Measurements from ENCODE around the gene MTHFD1. TPM values are rescaled to one million over a fixed set of nuclear protein-coding genes. Genes with fewer than 3 reads are reported as not detected.

Gene MTHFD1
- polyA plus RNA-seq, 1 of the 3 experiments (the other 2 are of a cell fraction) = 31.0 TPM

DNA sequence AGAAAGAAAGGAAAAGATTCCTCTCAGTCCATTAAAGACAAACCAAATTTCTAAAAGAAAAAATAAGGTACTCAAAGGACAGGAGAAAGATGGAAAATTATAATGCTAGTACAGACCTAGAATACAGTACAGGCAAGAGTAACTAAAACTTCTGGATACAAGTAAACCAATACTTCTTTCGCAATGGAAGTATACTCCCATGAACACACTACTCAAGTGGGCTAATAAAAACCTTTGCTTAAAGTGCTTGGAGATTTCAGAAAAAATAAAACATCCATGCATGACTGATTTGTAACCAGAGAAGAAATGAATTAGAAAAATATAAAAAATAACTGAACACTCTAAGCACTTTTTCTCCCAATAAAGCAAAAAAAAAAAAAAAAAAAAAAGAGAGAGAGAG, 111.9 kb downstream of the MTHFD1 start:
- Histone ChIP-seq H3K4me3 (ENCODE audit: low read depth in 2 of 2, low read length in 1 of 2) (no peak overlapping the region), H3K36me3 (replicated peaks in 1 of 2; ENCODE audit: control insufficient read depth in 1 of 2, insufficient read depth in 2 of 2, low read length in 1 of 2) (peaks cover 8 to 13% of the 10 kb centered on the region in 2 experiments), H3K27ac (ENCODE audit: low read depth in 2 of 2, low read length in 1 of 2) (peak overlapping the region; percentile 28 to 95; a peak in 2 of 4 replicates), H3K79me2 (ENCODE audit: insufficient read depth) (peaks cover 55% of the 10 kb centered on the region), H3K9ac (no peak overlapping the region), H3K9me3 (no peaks in the 10 kb centered on the region), H4K20me1 (ENCODE audit: insufficient read depth) (no peaks in the 10 kb centered on the region), H3K4me2 (no peak overlapping the region), H3K27me3 (ENCODE audit: insufficient read depth) (no peaks in the 10 kb centered on the region), H2AFZ (ENCODE audit: low read depth) (no peak overlapping the region), H3F3A (replicated peaks; ENCODE audit: insufficient read depth) (peaks cover 26% of the 10 kb centered on the region), H3K9me2 (no peaks in the 10 kb centered on the region), H3K4me1 (ENCODE audit: control insufficient read depth in 1 of 2, insufficient read depth in 2 of 2, low read depth in 1 of 2, low read length in 1 of 2) (peaks cover 21 to 24% of the 10 kb centered on the region in 2 experiments)
- WGBS (ENCODE audit: low lambda C conversion rate) = 97% methylated on average over 1 of the region's 1 CpG
- DNase-seq = no peak
- ChIA-PET POLR2A (interaction anchor here (1.5 kb wide), 1 partner anchor 9 kb away, joined by 3 read pairs; no protein-coding TSS in a partner anchor), CTCF (interaction anchor here (5.6 kb wide), 1 partner anchor 21 kb away, joined by 20 read pairs; no protein-coding TSS in a partner anchor)
- no peak for TF ChIP-seq SMC3 (IDR thresholded peaks at IDR 0.05; ENCODE audit: low read depth, low read length)
- TF ChIP-seq, protein P1, sequence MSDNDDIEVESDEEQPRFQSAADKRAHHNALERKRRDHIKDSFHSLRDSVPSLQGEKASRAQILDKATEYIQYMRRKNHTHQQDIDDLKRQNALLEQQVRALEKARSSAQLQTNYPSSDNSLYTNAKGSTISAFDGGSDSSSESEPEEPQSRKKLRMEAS (IDR thresholded peaks at IDR 0.05; ENCODE audit: low read depth) = no peak
- TF ChIP-seq MXI1 (IDR thresholded peaks at IDR 0.05; ENCODE audit: low read depth, low read length) = no peak
- TF ChIP-seq CHD2 (IDR thresholded peaks at IDR 0.05; ENCODE audit: low read length, partially characterized antibody) = no peak

DNA sequence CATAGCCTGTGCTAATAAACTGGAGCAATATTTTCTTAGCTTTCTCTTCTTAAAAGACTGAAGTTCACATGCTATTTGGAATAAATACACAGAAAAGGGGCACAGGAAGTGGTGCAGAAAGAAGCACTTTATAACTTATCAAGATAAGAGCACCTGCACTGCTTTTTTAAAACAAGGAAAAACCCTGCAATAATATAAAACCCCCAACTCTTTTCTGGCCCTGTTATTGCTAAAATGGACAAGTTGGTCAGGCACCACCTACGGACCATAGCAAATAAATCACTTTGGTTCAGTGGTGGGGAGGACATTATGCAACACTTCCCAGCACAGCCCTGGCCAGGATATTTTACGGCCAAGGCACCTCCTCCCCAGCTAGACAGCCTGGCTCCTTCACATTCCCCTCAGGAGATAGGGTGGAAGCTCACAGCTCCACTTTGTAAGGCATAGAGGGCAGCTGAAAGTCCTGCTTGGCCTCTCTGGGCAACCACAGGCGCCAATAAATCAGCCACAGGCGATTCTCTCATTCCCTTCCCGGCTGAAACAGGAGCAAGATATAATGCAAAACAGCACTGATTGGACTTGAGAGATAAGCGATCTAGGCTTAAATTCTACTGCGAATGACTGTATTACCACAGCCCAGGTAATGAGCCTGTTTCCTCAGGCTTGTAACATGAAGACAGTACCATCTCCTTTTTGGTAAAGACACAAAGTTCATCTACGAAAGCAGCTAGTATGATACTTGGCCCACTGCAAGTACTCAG, 113.4 kb downstream of the MTHFD1 start:
- no peaks in the 10 kb centered on the region for H3K27me3 ChIP-seq (ENCODE audit: insufficient read depth)
- TF ChIP-seq RCOR1 (IDR thresholded peaks at IDR 0.05; ENCODE audit: low read length) = peak; percentile 61
- TF ChIP-seq RAD21 (IDR thresholded peaks at IDR 0.05; ENCODE audit: low read length) = no peak
- TF ChIP-seq NFIC (IDR thresholded peaks at IDR 0.05; ENCODE audit: borderline replicate concordance) = peak; percentile 23; the same call in 1 of the 2 replicates
- no peak for TF ChIP-seq NRF1 (IDR thresholded peaks at IDR 0.05; ENCODE audit: low read depth, low read length)
- TF ChIP-seq TCF12 (IDR thresholded peaks at IDR 0.05) = peak; percentile 64
- TF ChIP-seq FOXJ3 (CRISPR knock-in tag; IDR thresholded peaks at IDR 0.05) = 0 out of 2 replicates have a peak, but pooled peaks have one; percentile 16
- TF ChIP-seq MXI1 (IDR thresholded peaks at IDR 0.05; ENCODE audit: low read depth, low read length) = no peak; the same call in 1 of the 2 replicates
- TF ChIP-seq, protein P2, sequence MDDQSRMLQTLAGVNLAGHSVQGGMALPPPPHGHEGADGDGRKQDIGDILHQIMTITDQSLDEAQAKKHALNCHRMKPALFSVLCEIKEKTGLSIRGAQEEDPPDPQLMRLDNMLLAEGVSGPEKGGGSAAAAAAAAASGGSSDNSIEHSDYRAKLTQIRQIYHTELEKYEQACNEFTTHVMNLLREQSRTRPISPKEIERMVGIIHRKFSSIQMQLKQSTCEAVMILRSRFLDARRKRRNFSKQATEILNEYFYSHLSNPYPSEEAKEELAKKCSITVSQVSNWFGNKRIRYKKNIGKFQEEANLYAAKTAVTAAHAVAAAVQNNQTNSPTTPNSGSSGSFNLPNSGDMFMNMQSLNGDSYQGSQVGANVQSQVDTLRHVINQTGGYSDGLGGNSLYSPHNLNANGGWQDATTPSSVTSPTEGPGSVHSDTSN (IDR thresholded peaks at IDR 0.05) = peak; percentile 73
- TF ChIP-seq, protein P1 (IDR thresholded peaks at IDR 0.05; ENCODE audit: low read depth) = peak; percentile 28; the same call in 1 of the 2 replicates
- peak; percentile 61 to 83; a peak in 2 of 4 replicates for TF ChIP-seq EP300 (IDR thresholded peaks at IDR 0.05; ENCODE audit: borderline replicate concordance in 1 of 2, low read depth in 1 of 2, low read length in 1 of 2)
- 0 out of 2 replicates have a peak, but pooled peaks have one; percentile 5 for TF ChIP-seq JUND (IDR thresholded peaks at IDR 0.05)
- peak; percentile 92 for TF ChIP-seq GATA2 (CRISPR knock-in tag; IDR thresholded peaks at IDR 0.05)
- peak; percentile 30; the same call in 1 of the 2 replicates for TF ChIP-seq POLR2AphosphoS5 (IDR thresholded peaks at IDR 0.05; ENCODE audit: low read depth, low read length)
- no peak; the same call in 1 of the 2 replicates for TF ChIP-seq SMC3 (IDR thresholded peaks at IDR 0.05; ENCODE audit: low read depth, low read length)
- TF ChIP-seq, protein P3, sequence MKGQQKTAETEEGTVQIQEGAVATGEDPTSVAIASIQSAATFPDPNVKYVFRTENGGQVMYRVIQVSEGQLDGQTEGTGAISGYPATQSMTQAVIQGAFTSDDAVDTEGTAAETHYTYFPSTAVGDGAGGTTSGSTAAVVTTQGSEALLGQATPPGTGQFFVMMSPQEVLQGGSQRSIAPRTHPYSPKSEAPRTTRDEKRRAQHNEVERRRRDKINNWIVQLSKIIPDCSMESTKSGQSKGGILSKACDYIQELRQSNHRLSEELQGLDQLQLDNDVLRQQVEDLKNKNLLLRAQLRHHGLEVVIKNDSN (IDR thresholded peaks at IDR 0.05; ENCODE audit: borderline replicate concordance, low read depth) = no peak
- TF ChIP-seq RFX5 (IDR thresholded peaks at IDR 0.05; ENCODE audit: low read length) = no peak
- TF ChIP-seq CHD2 (IDR thresholded peaks at IDR 0.05; ENCODE audit: low read length, partially characterized antibody) = peak; percentile 80
- H3K36me3 ChIP-seq (replicated peaks in 1 of 2; ENCODE audit: control insufficient read depth in 1 of 2, insufficient read depth in 2 of 2, low read length in 1 of 2) = peaks cover 5 to 12% of the 10 kb centered on the region in 2 experiments
- H2AFZ ChIP-seq (ENCODE audit: low read depth) = peak overlapping the region; percentile 48
- 8% methylated on average over 8 of the region's 8 CpGs for WGBS (ENCODE audit: low lambda C conversion rate)
- DNase-seq = peak; percentile 58
- H4K20me1 ChIP-seq (ENCODE audit: insufficient read depth) = peaks cover 14% of the 10 kb centered on the region
- H3K9me2 ChIP-seq = no peaks in the 10 kb centered on the region
- ChIA-PET POLR2A (interaction anchor here (0.5 to 1.7 kb wide), 5 partner anchors 10 to 206 kb away, joined by 3 to 5 read pairs (median 3); partner anchors contain the start of genes AKAP5 and MTHFD1), CTCF (interaction anchor here (0.7 to 5.6 kb wide), 10 partner anchors 9 to 938 kb away, joined by 3 to 20 read pairs (median 6); partner anchors contain the start of gene AKAP5)
- no peaks in the 10 kb centered on the region for H3K9me3 ChIP-seq
- H3K4me2 ChIP-seq = peak overlapping the region; percentile 98
- H3K79me2 ChIP-seq (ENCODE audit: insufficient read depth) = peaks cover 70% of the 10 kb centered on the region
- peak overlapping the region; percentile 97; the same call in 1 of the 2 replicates for H3K9ac ChIP-seq
- peaks cover 26% of the 10 kb centered on the region for H3F3A ChIP-seq (replicated peaks; ENCODE audit: insufficient read depth)
- H3K27ac ChIP-seq (ENCODE audit: low read depth in 2 of 2, low read length in 1 of 2) = peak overlapping the region; percentile 95 to 99
- H3K4me1 ChIP-seq (ENCODE audit: control insufficient read depth in 1 of 2, insufficient read depth in 2 of 2, low read depth in 1 of 2, low read length in 1 of 2) = peaks cover 25% of the 10 kb centered on the region in 2 experiments
- H3K4me3 ChIP-seq (ENCODE audit: low read depth in 2 of 2, low read length in 1 of 2) = peak overlapping the region; percentile 92

Measured in SK-N-SH (cell line).